Prostate gland (tissue), 2 donors: ENCODE results near the gene WBP1.

ENCODE experiments used
- CTCF ChIP-seq, 4 experiments: fragments of 200-600 bp in 2 of 4; fragments of 450-650 bp in 2 of 4; sonication (generic) in 2 of 4; IDR thresholded peaks; 1 replicate in 3 of 4; 2 replicates in 1 of 4; pipeline ENCODE4 v1.5.1; 2016 to 2019; ENCODE audit warnings: antibody characterized with exemption in 4 of 4, mild to moderate bottlenecking in 2 of 4, moderate library complexity in 2 of 4
- POLR2A ChIP-seq: fragments of 450-650 bp; IDR thresholded peaks from one replicate; pipeline ENCODE4 v1.6.1; 2016; ENCODE audit warnings: antibody characterized with exemption, mild to moderate bottlenecking
- POLR2AphosphoS5 ChIP-seq: sonication (generic); formaldehyde crosslinking; IDR thresholded peaks from one replicate; pipeline ENCODE4 v1.6.1; 2017; ENCODE audit warnings: antibody characterized with exemption

DNA sequence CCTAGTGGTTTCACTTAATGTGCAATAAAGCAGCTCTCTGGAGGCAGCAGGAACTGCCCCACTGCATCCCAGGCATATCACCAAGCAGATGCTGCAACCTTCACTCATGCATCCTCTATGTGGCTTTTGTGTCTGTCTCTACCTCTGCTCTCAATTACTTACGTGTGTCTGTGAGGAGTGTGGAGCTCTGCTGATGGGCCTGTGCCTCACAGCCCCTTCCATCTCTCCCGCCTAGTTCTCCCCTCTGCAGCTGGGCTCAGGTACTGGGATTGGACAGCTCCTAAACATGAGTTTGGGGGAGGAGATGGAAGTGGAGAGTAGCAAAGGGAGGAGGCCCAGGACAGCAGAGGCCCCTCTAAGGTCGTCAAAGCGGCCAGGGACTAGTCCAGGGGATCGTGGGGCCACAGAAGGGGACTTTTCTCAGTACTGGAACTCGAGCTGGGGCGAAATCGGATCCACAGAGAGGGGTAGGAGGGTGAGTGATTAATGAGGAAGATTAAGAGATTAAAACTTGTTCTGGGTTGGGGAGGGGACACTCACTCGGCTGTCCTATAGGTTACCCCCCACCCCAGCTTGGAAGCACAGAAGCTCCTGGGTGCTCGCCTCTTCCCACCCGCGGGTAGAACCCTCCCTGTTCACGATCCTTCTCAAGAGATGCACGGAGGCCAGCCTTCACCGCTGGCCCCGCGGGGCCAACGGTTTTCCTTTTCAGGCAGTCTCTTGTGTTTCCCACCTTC is 43.3 kb downstream of the WBP1 start:
- TF ChIP-seq CTCF (IDR thresholded peaks at IDR 0.05) (no peak), POLR2A (no peak), POLR2AphosphoS5 (no peak)
